ENCODE data around the gene CISD3.

DNA sequence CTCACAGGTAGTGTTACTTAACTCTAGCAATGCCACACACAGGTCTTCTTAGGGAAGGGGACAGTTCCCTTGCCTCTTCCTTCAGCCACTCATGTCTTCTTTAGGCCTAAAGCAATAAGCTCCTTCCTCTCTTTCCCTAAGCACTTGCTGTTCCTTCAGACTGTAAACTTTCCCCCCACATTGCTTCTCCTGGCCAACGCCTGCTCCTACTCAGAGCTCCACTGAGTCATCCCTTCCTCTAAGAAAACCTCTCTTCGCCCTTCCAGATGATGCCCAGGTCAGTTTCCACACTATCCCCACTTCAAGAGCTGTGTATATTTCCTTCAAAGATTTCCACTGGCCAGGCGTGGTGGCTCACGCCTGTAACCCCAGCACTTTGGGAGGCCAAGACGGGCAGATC, 42.9 kb upstream of the CISD3 start:
- TF ChIP-seq POLR2A (IDR thresholded peaks at IDR 0.05): no peak
- TF ChIP-seq, protein P1, sequence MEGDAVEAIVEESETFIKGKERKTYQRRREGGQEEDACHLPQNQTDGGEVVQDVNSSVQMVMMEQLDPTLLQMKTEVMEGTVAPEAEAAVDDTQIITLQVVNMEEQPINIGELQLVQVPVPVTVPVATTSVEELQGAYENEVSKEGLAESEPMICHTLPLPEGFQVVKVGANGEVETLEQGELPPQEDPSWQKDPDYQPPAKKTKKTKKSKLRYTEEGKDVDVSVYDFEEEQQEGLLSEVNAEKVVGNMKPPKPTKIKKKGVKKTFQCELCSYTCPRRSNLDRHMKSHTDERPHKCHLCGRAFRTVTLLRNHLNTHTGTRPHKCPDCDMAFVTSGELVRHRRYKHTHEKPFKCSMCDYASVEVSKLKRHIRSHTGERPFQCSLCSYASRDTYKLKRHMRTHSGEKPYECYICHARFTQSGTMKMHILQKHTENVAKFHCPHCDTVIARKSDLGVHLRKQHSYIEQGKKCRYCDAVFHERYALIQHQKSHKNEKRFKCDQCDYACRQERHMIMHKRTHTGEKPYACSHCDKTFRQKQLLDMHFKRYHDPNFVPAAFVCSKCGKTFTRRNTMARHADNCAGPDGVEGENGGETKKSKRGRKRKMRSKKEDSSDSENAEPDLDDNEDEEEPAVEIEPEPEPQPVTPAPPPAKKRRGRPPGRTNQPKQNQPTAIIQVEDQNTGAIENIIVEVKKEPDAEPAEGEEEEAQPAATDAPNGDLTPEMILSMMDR (IDR thresholded peaks at IDR 0.05): no peak
- no peak for TF ChIP-seq POLR2AphosphoS5 (IDR thresholded peaks at IDR 0.05)
